Right atrium auricular region (tissue), 2 donors: ENCODE results near the gene ZNF836. TPM values are rescaled to one million over a fixed set of nuclear protein-coding genes. Genes with fewer than 3 reads are reported as not detected.
A peak's percentile ranks its signal among the peaks of the same experiment; 100 is the strongest.

Experiments used
- DNase-seq: peaks from one replicate; pipeline ENCODE4 v3.0.0-alpha.2; 2019; ENCODE audit warnings: low spot score
- H3K27ac ChIP-seq, 2 donors: fragments of 200-600 bp; sonication (generic); 1 replicate in 1 of 2; 2 replicates in 1 of 2; pipeline ENCODE4 v1.5.1; 2016 to 2019
- H3K27me3 ChIP-seq, 2 donors: fragments of 200-600 bp; sonication (generic); one replicate each; pipeline versions ENCODE4 v1.5.1 to v1.6.0; 2017 to 2019
- H3K36me3 ChIP-seq: fragments of 200-600 bp; sonication (generic); one replicate; pipeline ENCODE4 v1.5.1; 2016
- H3K4me1 ChIP-seq, 2 donors: fragments of 200-600 bp; sonication (generic); one replicate each; pipeline versions ENCODE4 v1.5.1 to v1.6.0; 2017 to 2019
- H3K4me3 ChIP-seq, 2 donors: fragments of 200-600 bp; sonication (generic); 1 replicate in 1 of 2; 2 replicates in 1 of 2; pipeline ENCODE4 v1.5.1; 2017 to 2019; ENCODE audit warnings: mild to moderate bottlenecking in 1 of 2, moderate library complexity in 1 of 2
- H3K9me3 ChIP-seq, 2 donors: fragments of 200-600 bp; sonication (generic); one replicate each; pipeline ENCODE4 v1.5.1; 2019
- total RNA-seq, 2 donors: library from RNA; depleted of rRNA; stranded (reverse); fragments of >200 nt; gene quantifications; one replicate each; pipeline ENCODE4 v1.1.0, GENCODE V29; 2016
- TF ChIP-seq, protein P1 (sequence below), 2 donors: fragments of 200-600 bp; sonication (generic); IDR thresholded peaks; one replicate each; pipeline ENCODE4 v1.5.1; 2019; ENCODE audit warnings: antibody characterized with exemption in 2 of 2

The ZNF836 gene
- total RNA-seq, 2 donors from 2014 or later = 2.2 to 7.6 TPM

DNA sequence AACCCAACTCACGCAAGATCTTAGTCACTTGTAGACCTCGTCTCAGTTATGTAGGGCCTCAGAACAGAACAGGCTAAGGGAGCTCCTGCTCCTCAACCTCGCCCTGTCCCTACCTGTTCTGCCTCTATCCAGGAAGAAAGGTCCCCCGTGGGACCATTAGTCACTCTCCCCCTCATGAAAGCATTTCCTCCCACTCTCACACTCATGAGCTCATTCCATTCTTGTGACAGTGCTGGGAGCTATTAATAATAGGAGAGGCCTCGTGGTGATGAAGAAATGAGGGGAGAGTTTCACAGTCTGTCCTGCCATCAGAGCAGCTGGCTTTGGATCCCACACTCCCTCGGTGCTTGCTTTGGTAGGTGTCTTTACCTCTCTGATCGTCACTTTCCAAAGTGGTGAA is 28.6 kb upstream of the ZNF836 start:
- H3K36me3 ChIP-seq = peaks cover 61% of the 10 kb centered on the region
- peak; percentile 82 for DNase-seq
- peak overlapping the region; percentile 85 to 87 for H3K27ac ChIP-seq

DNA sequence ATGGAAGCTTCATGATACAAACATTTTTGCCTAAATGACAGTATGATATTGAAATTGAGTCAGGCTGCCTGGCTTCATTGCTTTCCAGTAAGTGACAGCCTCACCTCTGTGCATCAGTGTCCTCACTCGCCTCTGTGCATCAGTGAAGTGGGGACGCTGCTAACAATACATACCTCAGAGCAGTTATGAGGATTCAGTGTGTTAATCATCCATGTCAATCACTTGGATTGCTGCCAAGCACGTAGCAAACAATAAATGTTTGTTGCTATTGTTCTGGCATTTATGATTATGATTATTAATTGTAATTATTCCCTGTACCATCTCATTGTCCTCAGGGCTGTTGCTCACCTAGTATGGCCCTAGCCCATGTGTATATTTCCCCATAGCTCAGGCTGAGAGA is 27.3 kb upstream of the ZNF836 start:
- Histone ChIP-seq H3K4me3 (no peak overlapping the region), H3K9me3 (no peaks in the 10 kb centered on the region), H3K4me1 (peaks cover 0 to 74% of the 10 kb centered on the region in 2 donors), H3K36me3 (peaks cover 49% of the 10 kb centered on the region), H3K27me3 (no peaks in the 10 kb centered on the region), H3K27ac (peak overlapping the region; percentile 85 to 87)
- TF ChIP-seq, protein P1, sequence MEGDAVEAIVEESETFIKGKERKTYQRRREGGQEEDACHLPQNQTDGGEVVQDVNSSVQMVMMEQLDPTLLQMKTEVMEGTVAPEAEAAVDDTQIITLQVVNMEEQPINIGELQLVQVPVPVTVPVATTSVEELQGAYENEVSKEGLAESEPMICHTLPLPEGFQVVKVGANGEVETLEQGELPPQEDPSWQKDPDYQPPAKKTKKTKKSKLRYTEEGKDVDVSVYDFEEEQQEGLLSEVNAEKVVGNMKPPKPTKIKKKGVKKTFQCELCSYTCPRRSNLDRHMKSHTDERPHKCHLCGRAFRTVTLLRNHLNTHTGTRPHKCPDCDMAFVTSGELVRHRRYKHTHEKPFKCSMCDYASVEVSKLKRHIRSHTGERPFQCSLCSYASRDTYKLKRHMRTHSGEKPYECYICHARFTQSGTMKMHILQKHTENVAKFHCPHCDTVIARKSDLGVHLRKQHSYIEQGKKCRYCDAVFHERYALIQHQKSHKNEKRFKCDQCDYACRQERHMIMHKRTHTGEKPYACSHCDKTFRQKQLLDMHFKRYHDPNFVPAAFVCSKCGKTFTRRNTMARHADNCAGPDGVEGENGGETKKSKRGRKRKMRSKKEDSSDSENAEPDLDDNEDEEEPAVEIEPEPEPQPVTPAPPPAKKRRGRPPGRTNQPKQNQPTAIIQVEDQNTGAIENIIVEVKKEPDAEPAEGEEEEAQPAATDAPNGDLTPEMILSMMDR (IDR thresholded peaks at IDR 0.05) = no peak
- no peak for DNase-seq

More for the DNA sequence above, 28.6 kb upstream of the ZNF836 start:
- H3K4me3 ChIP-seq = no peak overlapping the region
- peaks cover 0 to 61% of the 10 kb centered on the region in 2 donors for H3K4me1 ChIP-seq
- TF ChIP-seq, protein P1 (IDR thresholded peaks at IDR 0.05) = no peak
- H3K27me3 ChIP-seq = no peaks in the 10 kb centered on the region
- H3K9me3 ChIP-seq = no peaks in the 10 kb centered on the region

DNA sequence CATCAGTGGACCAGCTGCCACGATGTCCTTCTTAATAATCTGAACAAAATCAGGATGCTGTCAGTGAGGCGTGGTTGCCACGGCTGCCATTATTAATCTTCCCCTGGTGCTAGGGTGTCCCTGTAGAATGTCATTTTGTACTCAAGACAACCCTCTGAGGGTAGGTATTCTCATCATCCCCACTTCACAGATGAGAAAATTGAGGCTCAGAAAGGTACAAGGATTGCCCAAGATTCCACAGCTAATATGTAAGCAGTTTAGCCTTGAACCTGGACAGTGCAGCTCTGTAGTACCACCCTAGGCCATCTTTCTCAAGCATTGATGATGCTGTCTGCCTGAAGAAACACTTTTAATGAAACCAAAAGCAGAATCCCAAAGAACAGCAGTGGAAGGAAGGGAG is 26.5 kb upstream of the ZNF836 start:
- Histone ChIP-seq H3K4me1 (peaks cover 0 to 82% of the 10 kb centered on the region in 2 donors), H3K27me3 (no peaks in the 10 kb centered on the region), H3K36me3 (peaks cover 47% of the 10 kb centered on the region), H3K4me3 (no peak overlapping the region), H3K27ac (peak overlapping the region; percentile 85 to 87), H3K9me3 (no peaks in the 10 kb centered on the region)
- DNase-seq = no peak
- TF ChIP-seq, protein P1 (IDR thresholded peaks at IDR 0.05) = no peak

DNA sequence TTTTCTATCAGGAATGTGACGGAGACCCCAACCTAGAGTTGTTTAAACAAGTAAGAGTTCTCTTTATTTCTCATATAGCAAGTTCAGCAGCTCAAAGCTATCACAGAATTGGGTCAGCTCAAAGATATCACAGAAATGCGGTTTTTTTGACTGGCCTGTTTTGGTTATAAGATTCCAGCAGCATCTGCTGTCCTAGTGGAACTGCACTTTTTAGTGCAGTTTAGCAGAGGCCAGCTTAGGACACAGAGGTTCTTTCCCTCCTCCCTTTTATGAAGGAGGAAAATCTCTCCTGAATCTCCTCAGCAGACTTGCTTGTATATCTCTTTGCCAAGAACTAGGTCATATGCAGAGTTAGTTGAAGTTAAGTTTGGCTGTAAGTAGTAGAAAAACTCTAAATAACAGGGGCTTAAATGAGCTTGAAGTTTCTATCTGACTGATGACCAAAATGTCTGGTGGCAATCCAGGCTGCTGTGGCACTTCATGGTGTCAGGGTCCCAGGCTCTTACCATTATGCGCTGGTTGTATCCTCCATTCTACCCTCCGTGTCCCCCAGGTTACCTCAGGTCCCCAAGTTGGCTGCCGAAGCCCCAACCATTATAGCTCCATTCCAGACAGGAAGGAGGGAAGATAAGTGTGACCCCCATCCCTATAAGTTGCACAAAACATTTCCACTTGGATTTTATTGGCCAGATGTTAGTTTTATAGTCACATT is 25.0 kb upstream of the ZNF836 start:
- peaks cover 36% of the 10 kb centered on the region for H3K36me3 ChIP-seq
- H3K27me3 ChIP-seq = no peaks in the 10 kb centered on the region
- TF ChIP-seq, protein P1 (IDR thresholded peaks at IDR 0.05) = no peak
- no peak for DNase-seq
- no peak overlapping the region for H3K4me3 ChIP-seq
- H3K4me1 ChIP-seq = peaks cover 0 to 89% of the 10 kb centered on the region in 2 donors
- no peaks in the 10 kb centered on the region for H3K9me3 ChIP-seq
- H3K27ac ChIP-seq = peak overlapping the region; percentile 51 to 65

DNA sequence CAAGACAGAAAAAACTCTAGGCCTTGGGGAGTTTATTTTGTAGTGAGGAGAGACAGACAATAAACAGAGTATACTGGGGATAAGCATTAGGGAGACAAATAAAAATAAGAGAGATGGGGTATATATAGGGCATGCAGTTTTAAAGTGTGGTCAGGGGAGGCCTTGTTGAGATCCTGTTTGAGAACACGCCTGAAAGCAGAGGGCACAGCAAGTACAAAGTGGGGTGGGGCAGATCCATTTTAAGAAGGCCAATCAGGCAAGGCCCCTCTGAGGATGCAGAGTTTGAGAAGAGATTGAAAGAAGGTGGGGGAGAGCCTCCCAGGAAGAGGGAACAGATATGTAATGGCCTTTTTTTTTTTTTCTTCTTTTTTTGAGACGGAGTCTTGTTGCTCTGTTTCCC is 20.5 kb upstream of the ZNF836 start:
- no peaks in the 10 kb centered on the region for H3K27me3 ChIP-seq
- H3K4me3 ChIP-seq = peak overlapping the region in 1 of 2 donors; percentile 89
- H3K36me3 ChIP-seq = peaks cover 23% of the 10 kb centered on the region
- no peaks in the 10 kb centered on the region for H3K9me3 ChIP-seq
- TF ChIP-seq, protein P1 (IDR thresholded peaks at IDR 0.05) = no peak
- no peak for DNase-seq
- H3K4me1 ChIP-seq = peaks cover 0 to 71% of the 10 kb centered on the region in 2 donors
- peak overlapping the region; percentile 96 to 98 for H3K27ac ChIP-seq
